Karpas-422 (cell line): ENCODE results near the gene GRAMD2A. TPM values are rescaled to one million over a fixed set of nuclear protein-coding genes. Genes with fewer than 3 reads are reported as not detected.
A peak's percentile ranks its signal among the peaks of the same experiment; 100 is the strongest.

ENCODE experiments used
- DNase-seq: peaks from one replicate; pipeline ENCODE4 v3.0.0-alpha.2; 2015
- H2AFZ ChIP-seq: fragments of 200-600 bp; sonication (generic); 2 replicates; pipeline ENCODE4 v1.6.1; 2014; ENCODE audit warnings: antibody characterized with exemption, low read length, mixed read lengths
- H3K27ac ChIP-seq: fragments of 200-600 bp; sonication (generic); 2 replicates; pipeline ENCODE4 v1.5.1; 2014; ENCODE audit warnings: mild to moderate bottlenecking, low read length, moderate library complexity
- H3K27me3 ChIP-seq: fragments of 200-600 bp; sonication (generic); 2 replicates; pipeline ENCODE4 v1.6.1; 2014; ENCODE audit warnings: low read length, mixed read lengths
- H3K36me3 ChIP-seq: fragments of 200-600 bp; sonication (generic); 2 replicates; pipeline ENCODE4 v1.6.1; 2014; ENCODE audit warnings: low read length, mixed read lengths; ENCODE audit not compliant: insufficient read depth
- H3K4me1 ChIP-seq: fragments of 200-600 bp; sonication (generic); 2 replicates; pipeline ENCODE4 v1.6.1; 2014; ENCODE audit warnings: mild to moderate bottlenecking, low read length, mixed read lengths
- H3K4me2 ChIP-seq: fragments of 200-600 bp; sonication (generic); 2 replicates; pipeline ENCODE4 v1.6.1; 2014; ENCODE audit warnings: low read length, low read depth, mild to moderate bottlenecking; ENCODE audit not compliant: poor library complexity, severe bottlenecking
- H3K4me3 ChIP-seq: fragments of 200-600 bp; sonication (generic); 2 replicates; pipeline ENCODE4 v1.5.1; 2014; ENCODE audit warnings: mild to moderate bottlenecking, antibody characterized with exemption, low read length, mixed read lengths
- H3K79me2 ChIP-seq: fragments of 200-600 bp; sonication (generic); 2 replicates; pipeline ENCODE4 v1.6.1; 2014; ENCODE audit warnings: mild to moderate bottlenecking, low read length, mixed read lengths
- H3K9ac ChIP-seq: fragments of 200-600 bp; sonication (generic); 2 replicates; pipeline ENCODE4 v1.6.0; 2014; ENCODE audit warnings: low read length
- H3K9me2 ChIP-seq: fragments of 200-600 bp; sonication (generic), shearing (Covaris generic); replicated peaks from 2 replicates; pipeline ENCODE4 v1.6.0; 2014; ENCODE audit warnings: mild to moderate bottlenecking, low read length, moderate library complexity; ENCODE audit not compliant: insufficient read depth
- H3K9me3 ChIP-seq: fragments of 300-700, 200-600 bp; sonication (generic); 2 replicates; pipeline ENCODE4 v1.6.1; 2014; ENCODE audit warnings: low read length, mixed read lengths
- H4K20me1 ChIP-seq: fragments of 200-600 bp; sonication (generic); 2 replicates; pipeline ENCODE4 v1.6.1; 2014; ENCODE audit warnings: mild to moderate bottlenecking, antibody characterized with exemption, low read length, low read depth; ENCODE audit not compliant: insufficient read depth
- total RNA-seq: library from RNA; depleted of rRNA; stranded (reverse); fragments of >200 nt; shearing (Covaris generic); gene quantifications from 2 replicates; pipeline ENCODE4 v1.2.3, GENCODE V29; 2014; ENCODE audit warnings: low replicate concordance

GRAMD2A gene
- total RNA-seq, 1 experiment from 2014 or later, result not detected

GRCh38 chr15:72227720-72228119 is 30.1 kb upstream of the GRAMD2A start:
- Histone ChIP-seq H3K27me3 (no peaks in the 10 kb centered on the region), H3K4me1 (peaks cover 62% of the 10 kb centered on the region), H3K79me2 (peaks cover 79% of the 10 kb centered on the region), H3K4me2 (peak overlapping the region; percentile 94), H3K9me2 (no peaks in the 10 kb centered on the region), H3K36me3 (peaks cover 33% of the 10 kb centered on the region), H3K4me3 (peak overlapping the region; percentile 96), H3K27ac (peak overlapping the region; percentile 91), H4K20me1 (peaks cover 62% of the 10 kb centered on the region), H3K9ac (peak overlapping the region; percentile 99), H2AFZ (no peak overlapping the region), H3K9me3 (no peaks in the 10 kb centered on the region)
- DNase-seq, result no peak

GRCh38 chr15:72227192-72227586 is 29.6 kb upstream of the GRAMD2A start:
- H3K9ac ChIP-seq, result peak overlapping the region; percentile 99
- H3K9me2 ChIP-seq, result no peaks in the 10 kb centered on the region
- H2AFZ ChIP-seq, result no peak overlapping the region
- no peaks in the 10 kb centered on the region for H3K9me3 ChIP-seq
- peaks cover 58% of the 10 kb centered on the region for H3K4me1 ChIP-seq
- peak overlapping the region; percentile 91 for H3K27ac ChIP-seq
- H4K20me1 ChIP-seq, result peaks cover 67% of the 10 kb centered on the region
- H3K36me3 ChIP-seq, result peaks cover 38% of the 10 kb centered on the region
- H3K4me2 ChIP-seq, result peak overlapping the region; percentile 94
- H3K27me3 ChIP-seq, result no peaks in the 10 kb centered on the region
- DNase-seq, result no peak
- peaks cover 85% of the 10 kb centered on the region for H3K79me2 ChIP-seq
- H3K4me3 ChIP-seq, result peak overlapping the region; percentile 96

DNA sequence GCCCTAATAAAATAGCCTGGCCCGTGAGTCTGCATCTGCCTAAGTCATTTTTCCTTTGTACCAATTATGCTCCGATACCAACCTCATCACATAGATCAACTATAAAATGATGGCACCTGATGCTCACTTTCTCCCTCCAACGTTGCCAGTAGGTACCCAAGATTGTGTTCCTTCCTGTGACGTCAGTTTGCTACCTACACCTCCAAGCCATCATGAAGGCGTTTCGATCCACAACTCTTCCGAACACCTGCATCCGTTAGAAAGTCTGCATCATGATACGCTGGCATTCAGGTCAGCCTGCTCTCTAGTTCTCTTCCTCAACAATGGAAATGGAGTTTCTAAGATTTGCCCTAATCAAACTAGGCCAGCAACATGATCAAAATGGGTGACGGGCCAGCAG is 25.7 kb upstream of the GRAMD2A start:
- Histone ChIP-seq H3K9me3 (no peaks in the 10 kb centered on the region), H3K36me3 (peaks cover 63% of the 10 kb centered on the region), H3K4me2 (no peak overlapping the region), H3K9ac (no peak overlapping the region), H3K79me2 (peaks cover 94% of the 10 kb centered on the region), H3K27ac (no peak overlapping the region), H3K4me3 (no peak overlapping the region), H3K9me2 (no peaks in the 10 kb centered on the region), H4K20me1 (peaks cover 82% of the 10 kb centered on the region), H3K27me3 (no peaks in the 10 kb centered on the region), H2AFZ (no peak overlapping the region), H3K4me1 (peaks cover 38% of the 10 kb centered on the region)
- DNase-seq, result peak; percentile 36

DNA sequence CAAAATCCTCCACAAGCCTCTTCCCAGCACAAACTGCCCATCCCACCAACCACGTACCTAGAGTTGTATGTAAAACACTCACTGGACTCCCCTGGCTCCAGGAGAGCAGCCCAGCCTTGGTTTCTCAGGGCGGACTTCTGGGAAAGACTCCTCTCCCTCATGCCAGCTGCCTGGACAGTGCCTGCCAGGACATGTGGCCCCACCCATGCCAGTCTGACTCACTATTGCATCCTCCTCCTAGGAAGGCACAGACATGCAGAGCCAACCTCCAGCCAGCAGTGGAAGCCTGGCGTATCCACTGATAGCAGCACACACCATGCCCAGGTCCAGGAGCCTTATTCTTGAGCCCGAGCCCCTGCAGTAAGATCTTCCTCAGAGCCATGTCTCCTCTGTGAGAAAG is 24.8 kb upstream of the GRAMD2A start:
- no peaks in the 10 kb centered on the region for H3K27me3 ChIP-seq
- H3K79me2 ChIP-seq, result peaks cover 89% of the 10 kb centered on the region
- no peak overlapping the region for H2AFZ ChIP-seq
- no peaks in the 10 kb centered on the region for H3K9me2 ChIP-seq
- H3K27ac ChIP-seq, result no peak overlapping the region
- DNase-seq, result peak; percentile 40
- H3K4me1 ChIP-seq, result peaks cover 30% of the 10 kb centered on the region
- H3K4me2 ChIP-seq, result no peak overlapping the region
- H3K36me3 ChIP-seq, result peaks cover 69% of the 10 kb centered on the region
- no peak overlapping the region for H3K9ac ChIP-seq
- peaks cover 79% of the 10 kb centered on the region for H4K20me1 ChIP-seq
- no peaks in the 10 kb centered on the region for H3K9me3 ChIP-seq
- H3K4me3 ChIP-seq, result no peak overlapping the region

DNA sequence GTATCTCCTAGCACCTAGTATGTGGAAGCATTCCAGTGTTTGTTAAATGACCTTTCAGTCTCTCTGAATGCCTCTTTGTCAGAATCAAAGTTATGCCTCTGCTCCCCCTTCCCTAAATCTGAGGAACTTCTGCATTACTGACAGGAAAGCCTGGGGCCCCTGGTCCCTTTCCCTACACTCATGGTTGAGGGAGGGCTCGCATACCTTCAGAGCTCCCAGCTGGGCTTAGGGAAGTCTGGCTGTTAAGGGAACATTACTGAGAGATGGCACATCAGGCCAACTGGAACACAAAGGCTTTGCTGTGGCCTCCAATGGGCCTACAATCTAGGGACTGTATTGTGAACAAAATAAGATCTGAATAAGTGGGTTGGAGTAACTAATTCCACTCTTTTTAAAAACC is 23.1 kb upstream of the GRAMD2A start:
- Histone ChIP-seq H3K27ac (no peak overlapping the region), H3K9me2 (no peaks in the 10 kb centered on the region), H3K4me3 (no peak overlapping the region), H3K9ac (no peak overlapping the region), H3K27me3 (no peaks in the 10 kb centered on the region), H4K20me1 (peaks cover 82% of the 10 kb centered on the region), H3K4me1 (peaks cover 14% of the 10 kb centered on the region), H3K9me3 (no peaks in the 10 kb centered on the region), H2AFZ (no peak overlapping the region), H3K4me2 (no peak overlapping the region), H3K36me3 (peaks cover 81% of the 10 kb centered on the region), H3K79me2 (peaks cover 87% of the 10 kb centered on the region)
- DNase-seq, result no peak

GRCh38 chr15:72217216-72217615 is 19.6 kb upstream of the GRAMD2A start:
- no peak for DNase-seq
- peaks cover 56% of the 10 kb centered on the region for H4K20me1 ChIP-seq
- H3K9ac ChIP-seq, result no peak overlapping the region
- H3K27me3 ChIP-seq, result no peaks in the 10 kb centered on the region
- H3K9me3 ChIP-seq, result no peaks in the 10 kb centered on the region
- H3K9me2 ChIP-seq, result no peaks in the 10 kb centered on the region
- peaks cover 70% of the 10 kb centered on the region for H3K36me3 ChIP-seq
- H3K4me3 ChIP-seq, result no peak overlapping the region
- H3K27ac ChIP-seq, result no peak overlapping the region
- no peak overlapping the region for H3K4me2 ChIP-seq
- H3K4me1 ChIP-seq, result no peaks in the 10 kb centered on the region; the same call in 1 of the 2 replicates
- H3K79me2 ChIP-seq, result peaks cover 71% of the 10 kb centered on the region
- H2AFZ ChIP-seq, result no peak overlapping the region

DNA sequence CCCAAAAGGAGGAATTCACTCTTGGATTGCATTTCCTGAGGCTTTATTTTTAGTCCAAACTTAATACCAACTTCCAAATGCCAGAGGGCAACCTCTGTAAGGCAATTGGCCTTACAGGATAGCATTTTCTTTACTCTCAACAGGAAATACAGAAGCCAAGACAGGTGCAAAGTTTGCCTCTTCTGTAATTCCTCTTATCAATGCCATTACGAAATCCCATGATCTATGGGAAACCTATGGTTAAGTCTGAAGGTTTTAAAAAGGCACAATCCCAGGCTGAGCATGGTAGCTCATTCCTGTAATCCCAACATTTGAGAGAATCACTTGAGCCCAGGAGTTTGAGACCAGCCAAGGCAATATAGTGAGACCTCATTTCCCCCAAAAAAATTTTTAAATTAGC is 18.5 kb upstream of the GRAMD2A start:
- Histone ChIP-seq H4K20me1 (peaks cover 63% of the 10 kb centered on the region), H3K9ac (no peak overlapping the region), H3K27me3 (no peaks in the 10 kb centered on the region), H2AFZ (no peak overlapping the region), H3K9me2 (no peaks in the 10 kb centered on the region), H3K4me2 (no peak overlapping the region), H3K27ac (no peak overlapping the region), H3K79me2 (peaks cover 65% of the 10 kb centered on the region), H3K36me3 (peaks cover 79% of the 10 kb centered on the region), H3K4me3 (no peak overlapping the region), H3K4me1 (no peaks in the 10 kb centered on the region), H3K9me3 (no peaks in the 10 kb centered on the region)
- no peak for DNase-seq

DNA sequence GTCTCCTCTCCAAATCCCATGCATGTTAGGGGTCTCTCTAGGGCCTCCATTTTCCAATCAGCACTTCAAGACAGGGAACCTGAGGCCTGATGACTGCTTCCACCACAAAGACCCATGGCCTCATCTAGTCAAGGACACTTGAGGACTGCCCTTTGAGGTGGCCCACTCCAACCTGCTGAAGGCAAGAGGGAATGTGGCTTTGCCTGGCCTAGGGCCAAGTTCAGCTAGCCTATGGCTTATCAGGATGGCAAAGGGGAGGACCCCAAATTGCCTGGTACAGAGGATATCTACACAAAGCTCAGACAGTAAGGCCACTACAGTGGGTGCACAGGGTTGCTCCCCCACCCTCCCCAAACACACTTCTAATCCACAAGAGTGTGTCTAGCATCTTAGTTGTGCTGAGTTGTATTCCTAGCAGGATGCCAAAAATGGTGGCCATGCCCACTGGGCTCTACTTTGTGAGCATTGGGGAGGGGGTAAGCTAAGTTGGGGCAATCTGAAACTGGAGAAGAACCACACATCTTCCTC is 10.0 kb upstream of the GRAMD2A start:
- no peak overlapping the region for H3K27ac ChIP-seq
- peaks cover 9% of the 10 kb centered on the region; the same call in 1 of the 2 replicates for H3K79me2 ChIP-seq
- no peak overlapping the region for H3K9ac ChIP-seq
- H3K4me3 ChIP-seq, result no peak overlapping the region
- DNase-seq, result no peak
- no peaks in the 10 kb centered on the region for H3K9me2 ChIP-seq
- H2AFZ ChIP-seq, result no peak overlapping the region
- H3K4me2 ChIP-seq, result no peak overlapping the region
- peaks cover 92% of the 10 kb centered on the region for H3K36me3 ChIP-seq
- H3K4me1 ChIP-seq, result no peaks in the 10 kb centered on the region
- no peaks in the 10 kb centered on the region for H3K27me3 ChIP-seq
- H3K9me3 ChIP-seq, result no peaks in the 10 kb centered on the region
- peaks cover 90% of the 10 kb centered on the region for H4K20me1 ChIP-seq

DNA sequence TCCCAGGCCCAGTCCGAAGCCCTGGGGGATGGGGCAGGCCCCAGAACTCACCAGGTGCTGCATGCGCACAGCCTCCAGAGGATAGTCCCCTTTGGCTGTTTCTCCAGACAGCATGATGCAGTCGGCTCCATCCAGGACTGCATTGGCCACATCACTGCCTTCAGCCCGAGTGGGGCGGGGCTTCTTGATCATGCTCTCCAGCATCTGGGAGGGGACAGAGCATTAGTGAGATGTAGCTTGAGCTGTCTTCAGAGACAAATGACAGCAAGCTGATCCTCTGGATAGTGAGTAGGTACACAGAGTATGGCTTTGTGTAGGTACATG is 9.1 kb upstream of the GRAMD2A start:
- no peak for DNase-seq
- H3K27ac ChIP-seq, result no peak overlapping the region
- H3K79me2 ChIP-seq, result peaks cover 3% of the 10 kb centered on the region; the same call in 1 of the 2 replicates
- peaks cover 92% of the 10 kb centered on the region for H3K36me3 ChIP-seq
- H4K20me1 ChIP-seq, result peaks cover 88% of the 10 kb centered on the region
- H3K9me2 ChIP-seq, result no peaks in the 10 kb centered on the region
- H3K9me3 ChIP-seq, result no peaks in the 10 kb centered on the region
- H3K4me2 ChIP-seq, result no peak overlapping the region
- H3K4me3 ChIP-seq, result no peak overlapping the region
- no peaks in the 10 kb centered on the region for H3K4me1 ChIP-seq
- no peak overlapping the region for H3K9ac ChIP-seq
- no peaks in the 10 kb centered on the region for H3K27me3 ChIP-seq
- no peak overlapping the region for H2AFZ ChIP-seq
